Measurements from ENCODE around the gene CBX5. TPM values are rescaled to one million over a fixed set of nuclear protein-coding genes. Genes with fewer than 3 reads are reported as not detected.
A peak's percentile ranks its signal among the peaks of the same experiment; 100 is the strongest.

CBX5 gene
- total and polyA plus RNA-seq, 9 of the 15 experiments (the other 6 are each of a cell fraction or from before 2014, with no cell fraction given): 32.6 to 102 (median 59.2) TPM

DNA sequence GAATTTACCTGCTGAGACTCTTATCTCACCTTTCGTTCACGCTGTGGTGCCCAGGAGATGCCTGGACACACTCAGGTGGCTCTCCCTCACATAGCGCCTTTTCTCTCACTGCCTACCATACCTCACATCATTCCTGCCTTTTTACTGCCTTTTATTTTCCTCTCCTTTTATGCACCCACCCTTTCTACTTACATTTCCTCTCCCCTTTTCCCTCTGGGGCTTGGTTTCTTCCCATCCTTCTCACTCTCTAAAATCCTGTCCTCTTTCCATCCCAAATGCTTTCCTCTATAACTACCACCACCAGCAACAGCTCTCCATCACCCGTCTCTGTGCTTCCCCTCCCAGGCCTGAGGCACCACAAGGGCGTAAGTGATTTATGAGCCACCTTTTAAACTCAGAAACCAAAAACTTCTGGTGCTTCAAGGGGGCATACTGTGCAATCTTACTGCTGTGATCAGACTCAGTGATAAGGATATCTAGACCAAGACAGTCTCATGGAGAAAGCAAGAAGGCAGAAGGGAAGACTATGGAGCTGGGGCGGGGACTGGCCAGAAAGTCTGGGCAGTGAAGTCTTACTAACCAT lies 58.4 kb downstream of the CBX5 start:
- Histone ChIP-seq H3K27me3 (ENCODE audit: control insufficient read depth in 2 of 2, insufficient read depth in 2 of 2, low read length in 2 of 2) (no peaks in the 10 kb centered on the region), H3K4me2 (ENCODE audit: insufficient read depth, low read length) (no peak overlapping the region), H3K27ac (ENCODE audit: extremely low read depth, low read depth, low read length) (no peak overlapping the region), H2AFZ (ENCODE audit: low read depth, low read length) (peak overlapping the region; percentile 44), H3K9me3 (replicated peaks; ENCODE audit: control insufficient read depth, insufficient read depth, low read depth, low read length) (no peaks in the 10 kb centered on the region), H3K79me2 (ENCODE audit: control insufficient read depth, insufficient read depth, low read length) (no peaks in the 10 kb centered on the region), H3K4me3 (no peak overlapping the region), H4K20me1 (replicated peaks; ENCODE audit: control insufficient read depth, insufficient read depth, low read length) (no peaks in the 10 kb centered on the region), H3K9me1 (ENCODE audit: control insufficient read depth, insufficient read depth, low read length) (no peaks in the 10 kb centered on the region), H3K36me3 (ENCODE audit: control insufficient read depth, insufficient read depth, low read length) (no peaks in the 10 kb centered on the region), H3K4me1 (replicated peaks in 1 of 2; ENCODE audit: control insufficient read depth in 2 of 2, insufficient read depth in 2 of 2, low read length in 2 of 2) (peaks cover 22 to 25% of the 10 kb centered on the region in 2 experiments; a peak in 4 of 5 replicates), H3K9ac (ENCODE audit: insufficient read depth in 1 of 2, low read depth in 2 of 2, low read length in 2 of 2) (no peak overlapping the region)
- DNase-seq (ENCODE audit: extremely low read depth in 1 of 4, low spot score in 3 of 4): no peak
- no peak for ATAC-seq
- ChIA-PET CTCF (ENCODE audit: low intra/inter-chr PET ratio) (interaction anchor here (2.7 to 3.2 kb wide), 3 partner anchors 139 to 158 kb away, joined by 22 to 36 read pairs (median 34); no protein-coding TSS in a partner anchor), POLR2A (interaction anchor here (0.6 to 3.2 kb wide), 4 partner anchors 10 to 158 kb away, joined by 3 to 18 read pairs (median 5); partner anchors contain the start of genes CBX5 and HNRNPA1)
- 59% methylated on average over 5 of the region's 6 CpGs for WGBS (ENCODE audit: insufficient coverage, low coverage, missing lambda C conversion rate)
- in situ Hi-C loops (cut with MboI) (loop anchor here (5.0 to 25.0 kb wide), 2 partner anchors 146 to 459 kb away; partner anchors contain the start of gene CISTR), intact Hi-C loops (cut with micrococcal nuclease) (loop anchor here (2.0 to 5.0 kb wide), 3 partner anchors 66 to 216 kb away; no protein-coding TSS in a partner anchor)
- no TSS peak for BruUV-seq (replicated peaks)
- FAIRE-seq: no peak
- TF ChIP-seq RFX1 (IDR thresholded peaks at IDR 0.05) (no peak), ZSCAN32 (CRISPR knock-in tag; IDR thresholded peaks at IDR 0.05) (no peak), ZNF76 (CRISPR knock-in tag; IDR thresholded peaks at IDR 0.05; ENCODE audit: borderline replicate concordance) (no peak), ZNF232 (CRISPR knock-in tag; IDR thresholded peaks at IDR 0.05) (no peak), TSC22D4 (tag; IDR thresholded peaks at IDR 0.05) (no peak), YY1 (IDR thresholded peaks at IDR 0.05; ENCODE audit: borderline replicate concordance in 1 of 3, control insufficient read depth in 1 of 3, extremely low read depth in 1 of 3, insufficient read depth in 3 of 3, insufficient read length in 1 of 3, insufficient replicate concordance in 2 of 3, low read depth in 1 of 3, low read length in 2 of 3) (no peak), PKNOX1 (IDR thresholded peaks at IDR 0.05) (peak; percentile 76), MEIS2 (IDR thresholded peaks at IDR 0.05; ENCODE audit: partially characterized antibody) (peak; percentile 74)
- TF ChIP-seq, protein P1, sequence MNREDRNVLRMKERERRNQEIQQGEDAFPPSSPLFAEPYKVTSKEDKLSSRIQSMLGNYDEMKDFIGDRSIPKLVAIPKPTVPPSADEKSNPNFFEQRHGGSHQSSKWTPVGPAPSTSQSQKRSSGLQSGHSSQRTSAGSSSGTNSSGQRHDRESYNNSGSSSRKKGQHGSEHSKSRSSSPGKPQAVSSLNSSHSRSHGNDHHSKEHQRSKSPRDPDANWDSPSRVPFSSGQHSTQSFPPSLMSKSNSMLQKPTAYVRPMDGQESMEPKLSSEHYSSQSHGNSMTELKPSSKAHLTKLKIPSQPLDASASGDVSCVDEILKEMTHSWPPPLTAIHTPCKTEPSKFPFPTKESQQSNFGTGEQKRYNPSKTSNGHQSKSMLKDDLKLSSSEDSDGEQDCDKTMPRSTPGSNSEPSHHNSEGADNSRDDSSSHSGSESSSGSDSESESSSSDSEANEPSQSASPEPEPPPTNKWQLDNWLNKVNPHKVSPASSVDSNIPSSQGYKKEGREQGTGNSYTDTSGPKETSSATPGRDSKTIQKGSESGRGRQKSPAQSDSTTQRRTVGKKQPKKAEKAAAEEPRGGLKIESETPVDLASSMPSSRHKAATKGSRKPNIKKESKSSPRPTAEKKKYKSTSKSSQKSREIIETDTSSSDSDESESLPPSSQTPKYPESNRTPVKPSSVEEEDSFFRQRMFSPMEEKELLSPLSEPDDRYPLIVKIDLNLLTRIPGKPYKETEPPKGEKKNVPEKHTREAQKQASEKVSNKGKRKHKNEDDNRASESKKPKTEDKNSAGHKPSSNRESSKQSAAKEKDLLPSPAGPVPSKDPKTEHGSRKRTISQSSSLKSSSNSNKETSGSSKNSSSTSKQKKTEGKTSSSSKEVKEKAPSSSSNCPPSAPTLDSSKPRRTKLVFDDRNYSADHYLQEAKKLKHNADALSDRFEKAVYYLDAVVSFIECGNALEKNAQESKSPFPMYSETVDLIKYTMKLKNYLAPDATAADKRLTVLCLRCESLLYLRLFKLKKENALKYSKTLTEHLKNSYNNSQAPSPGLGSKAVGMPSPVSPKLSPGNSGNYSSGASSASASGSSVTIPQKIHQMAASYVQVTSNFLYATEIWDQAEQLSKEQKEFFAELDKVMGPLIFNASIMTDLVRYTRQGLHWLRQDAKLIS (CRISPR knock-in tag; IDR thresholded peaks at IDR 0.05): no peak
- TF ChIP-seq, protein P2, sequence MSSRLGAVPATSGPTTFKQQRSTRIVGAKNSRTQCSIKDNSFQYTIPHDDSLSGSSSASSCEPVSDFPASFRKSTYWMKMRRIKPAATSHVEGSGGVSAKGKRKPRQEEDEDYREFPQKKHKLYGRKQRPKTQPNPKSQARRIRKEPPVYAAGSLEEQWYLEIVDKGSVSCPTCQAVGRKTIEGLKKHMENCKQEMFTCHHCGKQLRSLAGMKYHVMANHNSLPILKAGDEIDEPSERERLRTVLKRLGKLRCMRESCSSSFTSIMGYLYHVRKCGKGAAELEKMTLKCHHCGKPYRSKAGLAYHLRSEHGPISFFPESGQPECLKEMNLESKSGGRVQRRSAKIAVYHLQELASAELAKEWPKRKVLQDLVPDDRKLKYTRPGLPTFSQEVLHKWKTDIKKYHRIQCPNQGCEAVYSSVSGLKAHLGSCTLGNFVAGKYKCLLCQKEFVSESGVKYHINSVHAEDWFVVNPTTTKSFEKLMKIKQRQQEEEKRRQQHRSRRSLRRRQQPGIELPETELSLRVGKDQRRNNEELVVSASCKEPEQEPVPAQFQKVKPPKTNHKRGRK (tag; IDR thresholded peaks at IDR 0.05): peak; percentile 46; the same call in 1 of the 2 replicates
